IMR-90 (cell line): ENCODE results near the gene SNX25. TPM values are rescaled to one million over a fixed set of nuclear protein-coding genes. Genes with fewer than 3 reads are reported as not detected.

ENCODE experiments used
- ATAC-seq: fragments of 200-7000 bp; cut with Tn5 transposase; 2 replicates; pipeline ENCODE4 v1.9.1; 2020; ENCODE audit warnings: low read depth, mild to moderate bottlenecking, moderate library complexity
- BruUV-seq: library from RNA; stranded (reverse); fragments of 400-500 nt; replicated peaks from 2 replicates; lab custom pipeline; 2021; lab: Mats Ljungman, UMichigan
- CTCF ChIA-PET: fragments of 300-600 bp; formaldehyde crosslinking; extraction: SDS; loops from one replicate; lab custom pipeline; 2021; ENCODE audit warnings: antibody characterized with exemption; lab: Yijun Ruan, JAX
- POLR2A ChIA-PET: fragments of 300-600 bp; sonication (Branson Sonifier 250); formaldehyde crosslinking; loops from one replicate; lab custom pipeline; 2022; ENCODE audit warnings: antibody characterized with exemption; ENCODE audit not compliant: unreplicated experiment; lab: Charles Lee
- DNase-seq: peaks from one replicate; pipeline ENCODE4 v3.0.0; 2013
- H2AFZ ChIP-seq: replicated peaks from 2 replicates; pipeline ENCODE3; 2013; ENCODE audit warnings: low read length, mild to moderate bottlenecking; ENCODE audit not compliant: poor library complexity
- H2AK5ac ChIP-seq: 2 replicates; pipeline ENCODE4 v1.6.1; 2013; ENCODE audit warnings: low read depth, low read length, inconsistent platforms
- H2AK9ac ChIP-seq: replicated peaks from 2 replicates; pipeline ENCODE3; 2013; ENCODE audit warnings: mild to moderate bottlenecking, low read depth, low read length, moderate library complexity; ENCODE audit not compliant: poor library complexity
- H2BK120ac ChIP-seq: 2 replicates; pipeline ENCODE4 v1.6.1; 2013; ENCODE audit warnings: low read depth, low read length, inconsistent platforms
- H2BK15ac ChIP-seq: 3 replicates; pipeline ENCODE4 v1.6.1; 2013; ENCODE audit warnings: low read depth, low read length, inconsistent platforms
- H2BK20ac ChIP-seq: 2 replicates; pipeline ENCODE4 v1.6.1; 2013; ENCODE audit warnings: low read depth, mild to moderate bottlenecking, inconsistent platforms, low read length, moderate library complexity
- H2BK5ac ChIP-seq: 2 replicates; pipeline ENCODE4 v1.6.1; 2013; ENCODE audit warnings: mild to moderate bottlenecking, low read depth, low read length, inconsistent platforms; ENCODE audit not compliant: poor library complexity, severe bottlenecking
- H3K14ac ChIP-seq: replicated peaks from 2 replicates; pipeline ENCODE4 v1.6.1; 2013; ENCODE audit warnings: low read depth, low read length, inconsistent platforms
- H3K18ac ChIP-seq: 2 replicates; pipeline ENCODE4 v1.6.1; 2013; ENCODE audit warnings: low read depth, low read length, control low read depth
- H3K23ac ChIP-seq: 2 replicates; pipeline ENCODE4 v1.6.1; 2013; ENCODE audit warnings: low read depth, low read length, inconsistent platforms
- H3K27ac ChIP-seq: 2 replicates; pipeline ENCODE4 v1.5.1; 2013; ENCODE audit warnings: mild to moderate bottlenecking, control low read depth, low read length; ENCODE audit not compliant: insufficient read depth
- H3K27me3 ChIP-seq: 2 replicates; pipeline ENCODE4 v1.6.1; 2013; ENCODE audit warnings: low read length; ENCODE audit not compliant: control insufficient read depth, insufficient read depth
- H3K36me3 ChIP-seq: 2 replicates; pipeline ENCODE4 v1.6.1; 2013; ENCODE audit warnings: low read length, mixed read lengths; ENCODE audit not compliant: control insufficient read depth, insufficient read depth
- H3K4ac ChIP-seq: 2 replicates; pipeline ENCODE4 v1.6.1; 2013; ENCODE audit warnings: low read depth, low read length, inconsistent platforms
- H3K4me1 ChIP-seq: 2 replicates; pipeline ENCODE4 v1.6.1; 2013; ENCODE audit warnings: low read length, mixed read lengths; ENCODE audit not compliant: control insufficient read depth, insufficient read depth
- H3K4me2 ChIP-seq: 2 replicates; pipeline ENCODE4 v1.6.1; 2013; ENCODE audit warnings: low read depth, mild to moderate bottlenecking, control low read depth, low read length, moderate library complexity
- H3K4me3 ChIP-seq: 2 replicates; pipeline ENCODE4 v1.5.1; 2013; ENCODE audit warnings: low read depth, mild to moderate bottlenecking, control low read depth, low read length, moderate library complexity; ENCODE audit not compliant: insufficient read depth
- H3K56ac ChIP-seq: 2 replicates; pipeline ENCODE4 v1.6.1; 2013; ENCODE audit warnings: low read length, inconsistent platforms; ENCODE audit not compliant: insufficient read depth; ENCODE audit errors: extremely low read depth
- H3K79me1 ChIP-seq, 2 experiments: 2 replicates each; pipeline ENCODE4 v1.6.1; 2013; ENCODE audit warnings: low read length in 2 of 2, inconsistent platforms in 1 of 2, low read depth in 1 of 2
- H3K9ac ChIP-seq: 2 replicates; pipeline ENCODE4 v1.6.1; 2013; ENCODE audit warnings: low read depth, low read length, control low read depth
- H3K9me1 ChIP-seq: 2 replicates; pipeline ENCODE4 v1.6.1; 2013; ENCODE audit warnings: low read length, inconsistent platforms; ENCODE audit not compliant: insufficient read depth
- H3K9me3 ChIP-seq: 2 replicates; pipeline ENCODE4 v1.6.1; 2013; ENCODE audit warnings: low read length; ENCODE audit not compliant: control insufficient read depth, insufficient read depth
- H4K20me1 ChIP-seq: 2 replicates; pipeline ENCODE4 v1.6.1; 2013; ENCODE audit warnings: low read length, inconsistent platforms; ENCODE audit not compliant: insufficient read depth
- H4K5ac ChIP-seq: 2 replicates; pipeline ENCODE4 v1.6.1; 2013; ENCODE audit warnings: mild to moderate bottlenecking, low read depth, low read length, control low read depth
- H4K8ac ChIP-seq, 2 experiments: 2 replicates each; pipeline ENCODE4 v1.6.1; 2013; ENCODE audit warnings: low read depth in 2 of 2, low read length in 2 of 2, control low read depth in 1 of 2, inconsistent platforms in 1 of 2
- H4K91ac ChIP-seq: 2 replicates; pipeline ENCODE4 v1.6.1; 2013; ENCODE audit warnings: low read depth, low read length, inconsistent platforms; ENCODE audit not compliant: insufficient read depth
- FOS ChIP-seq: fragments of 150-350 bp; IDR thresholded peaks from 2 replicates; pipeline ENCODE4 v1.6.1; 2016; ENCODE audit warnings: low read depth, low read length
- MAZ ChIP-seq: IDR thresholded peaks from 2 replicates; pipeline ENCODE4 v1.6.1; 2012; ENCODE audit warnings: low read depth, mild to moderate bottlenecking, low read length, improper control_type of control experiment, moderate library complexity, borderline replicate concordance
- MXI1 ChIP-seq: IDR thresholded peaks from 2 replicates; pipeline ENCODE4 v1.6.1; 2012; ENCODE audit warnings: low read depth, mild to moderate bottlenecking, low read length, moderate library complexity, borderline replicate concordance
- NFE2L2 ChIP-seq: fragments of 150-350 bp; IDR thresholded peaks from 2 replicates; pipeline ENCODE4 v1.6.1; 2016; ENCODE audit warnings: low read depth, mild to moderate bottlenecking, low read length
- RAD21 ChIP-seq: IDR thresholded peaks from 2 replicates; pipeline ENCODE4 v1.6.1; 2012; ENCODE audit warnings: low read length, improper control_type of control experiment
- SMC3 ChIP-seq: fragments of 150-350 bp; IDR thresholded peaks from 2 replicates; pipeline ENCODE4 v1.6.1; 2016; ENCODE audit warnings: low read depth, mild to moderate bottlenecking, antibody characterized with exemption, low read length, moderate library complexity
- WGBS, 2 experiments: methylation state at CpG; one replicate each; pipeline versions ENCODE4 v1.1.5 to v1.1.7; 2013; ENCODE audit warnings: missing lambda C conversion rate in 2 of 2; ENCODE audit not compliant: insufficient read length in 1 of 2; ENCODE audit errors: extremely low coverage in 2 of 2; 5-methylcytosine and 5-hydroxymethylcytosine counted together
- dilution Hi-C: fragments of 300-500 bp; cut with HindIII; formaldehyde crosslinking; loops from one replicate; pipeline ENCODE4 v1.14.3; 2018; ENCODE audit warnings: low sequenced_read_pairs; ENCODE audit not compliant: unreplicated experiment
- in situ Hi-C: fragments of 300-500 bp; cut with MboI; formaldehyde crosslinking; loops from 3 replicates; pipeline ENCODE4 v1.14.3; 2019; ENCODE audit warnings: low sequenced_read_pairs, inconsistent platforms, mixed read lengths
- intact Hi-C: fragments of 100-400 bp; cut with micrococcal nuclease; formaldehyde crosslinking; loops from 2 replicates; pipeline ENCODE4 v1.10.0; 2022
- polyA plus RNA-seq, 3 experiments: library from polyadenylated mRNA; depleted of rRNA; stranded (reverse); fragments of >200 nt; gene quantifications; 2 replicates each; pipeline ENCODE4 v1.2.3, GENCODE V29; 2012; ENCODE audit warnings: low replicate concordance in 1 of 3
- total RNA-seq: library from RNA; depleted of rRNA; stranded (reverse); fragments of >200 nt; gene quantifications from 2 replicates; pipeline ENCODE4 v1.2.3, GENCODE V29; 2012
- TF ChIP-seq, protein P1 (sequence below): fragments of 150-350 bp; IDR thresholded peaks from 2 replicates; pipeline ENCODE4 v1.6.1; 2016; ENCODE audit warnings: low read depth, mild to moderate bottlenecking, low read length, moderate library complexity, borderline replicate concordance

Gene SNX25
- total and polyA plus RNA-seq, 2 of the 4 experiments (the other 2 are of a cell fraction), result 11.4 to 28.3 TPM

- TF ChIP-seq NFE2L2, result no peak
These were observed 19.8 kb downstream of the SNX25 start (continued) for GRCh38 chr4:185229021-185229818.

- no peak overlapping the region for H2AK9ac ChIP-seq
- H2BK120ac ChIP-seq, result no peak overlapping the region
- no peaks in the 10 kb centered on the region; the same call in none of the 2 replicates for H4K20me1 ChIP-seq
- no peaks in the 10 kb centered on the region for H3K27me3 ChIP-seq
- H2BK20ac ChIP-seq, result no peak overlapping the region
- H3K4ac ChIP-seq, result no peak overlapping the region
- H4K8ac ChIP-seq, result no peak overlapping the region
- H3K9me3 ChIP-seq, result no peaks in the 10 kb centered on the region
- H3K18ac ChIP-seq, result no peak overlapping the region
- H4K5ac ChIP-seq, result no peak overlapping the region
- dilution Hi-C loops, result no loop called here
- no peak overlapping the region for H3K56ac ChIP-seq
- BruUV-seq, result no TSS peak
- H2BK15ac ChIP-seq, result no peak overlapping the region
- DNase-seq, result peak; percentile 57
- no peak overlapping the region for H3K4me3 ChIP-seq
- H3K23ac ChIP-seq, result no peak overlapping the region
- H3K9ac ChIP-seq, result no peak overlapping the region
- TF ChIP-seq MXI1, result no peak
- no peak for TF ChIP-seq RAD21
- no peak for TF ChIP-seq MAZ
- TF ChIP-seq, protein P1, sequence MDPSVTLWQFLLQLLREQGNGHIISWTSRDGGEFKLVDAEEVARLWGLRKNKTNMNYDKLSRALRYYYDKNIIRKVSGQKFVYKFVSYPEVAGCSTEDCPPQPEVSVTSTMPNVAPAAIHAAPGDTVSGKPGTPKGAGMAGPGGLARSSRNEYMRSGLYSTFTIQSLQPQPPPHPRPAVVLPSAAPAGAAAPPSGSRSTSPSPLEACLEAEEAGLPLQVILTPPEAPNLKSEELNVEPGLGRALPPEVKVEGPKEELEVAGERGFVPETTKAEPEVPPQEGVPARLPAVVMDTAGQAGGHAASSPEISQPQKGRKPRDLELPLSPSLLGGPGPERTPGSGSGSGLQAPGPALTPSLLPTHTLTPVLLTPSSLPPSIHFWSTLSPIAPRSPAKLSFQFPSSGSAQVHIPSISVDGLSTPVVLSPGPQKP, result no peak
- TF ChIP-seq FOS, result peak; percentile 34; the same call in 1 of the 2 replicates
- TF ChIP-seq SMC3, result no peak
- H3K36me3 ChIP-seq, result no peaks in the 10 kb centered on the region
- POLR2A ChIA-PET, result no interaction called here
- H2AK5ac ChIP-seq, result no peak overlapping the region
- H3K4me1 ChIP-seq, result peaks cover 3% of the 10 kb centered on the region
- no peak overlapping the region for H2BK5ac ChIP-seq
- intact Hi-C loops, result no loop called here
- H3K4me2 ChIP-seq, result no peak overlapping the region; the same call in 1 of the 2 replicates
- H3K27ac ChIP-seq, result no peak overlapping the region
- WGBS, 2 experiments, result 100% methylated on average over 1 of the region's 6 CpGs; no CpG with 5 or more reads in 1 of the 2 experiments
- peaks cover 26 to 47% of the 10 kb centered on the region in 2 experiments for H3K79me1 ChIP-seq
- CTCF ChIA-PET, result no interaction called here
- peaks cover 3% of the 10 kb centered on the region; the same call in 1 of the 2 replicates for H3K9me1 ChIP-seq
- no peak overlapping the region for H4K91ac ChIP-seq
- no peak overlapping the region for H2AFZ ChIP-seq
- in situ Hi-C loops, result no loop called here
- peak; percentile 65; the same call in 1 of the 2 replicates for ATAC-seq
- no peak overlapping the region for H3K14ac ChIP-seq
These were observed 23.0 kb downstream of the SNX25 start for GRCh38 chr4:185232370-185232769.
